ENCODE data around the gene TAS2R38. TPM values are rescaled to one million over a fixed set of nuclear protein-coding genes. Genes with fewer than 3 reads are reported as not detected.
"Not testable (repeated sequence)": the region's sequence is repeated elsewhere in the genome, so short reads cannot be mapped to it uniquely, and the experiment has no call there.

The TAS2R38 gene
- total and polyA plus RNA-seq, 8 donors, result not detected

- intact Hi-C loops (cut with DNase I; ENCODE audit: low total_unique reads), result no loop called here
- TF ChIP-seq CTCF (IDR thresholded peaks at IDR 0.05), result no peak
- no peak for TF ChIP-seq POLR2AphosphoS5 (IDR thresholded peaks at IDR 0.05)
- TF ChIP-seq EP300 (IDR thresholded peaks at IDR 0.05), result no peak
- TF ChIP-seq POLR2A (IDR thresholded peaks at IDR 0.05), result no peak
These were observed 19.1 kb upstream of the TAS2R38 start for GRCh38 chr7:141992688-141993087.

GRCh38 chr7:141992156-141992555, 18.6 kb upstream of the TAS2R38 start:
- 71 to 94% (median 85%) methylated on average over 2 of the region's 2 CpGs for WGBS, 5 donors
- intact Hi-C loops (cut with DNase I; ENCODE audit: low total_unique reads), result no loop called here

More at GRCh38 chr7:141992688-141993087, 19.1 kb upstream of the TAS2R38 start:
- no peaks in the 10 kb centered on the region for H3K4me1 ChIP-seq
- DNase-seq, result no peak
- 46 to 69% (median 57%) methylated on average over 4 of the region's 4 CpGs for WGBS, 5 donors
- H3K27me3 ChIP-seq, result no peaks in the 10 kb centered on the region
- H3K9me3 ChIP-seq, result no peaks in the 10 kb centered on the region
- H3K4me3 ChIP-seq, result no peak overlapping the region
- no peak overlapping the region for H3K27ac ChIP-seq
- H3K36me3 ChIP-seq, result no peaks in the 10 kb centered on the region

GRCh38 chr7:141991140-141991539, 17.6 kb upstream of the TAS2R38 start:
- H3K9me3 ChIP-seq, result no peaks in the 10 kb centered on the region
- no peak for DNase-seq
- no peak for TF ChIP-seq POLR2AphosphoS5 (IDR thresholded peaks at IDR 0.05)
- TF ChIP-seq EP300 (IDR thresholded peaks at IDR 0.05), result no peak
- TF ChIP-seq POLR2A (IDR thresholded peaks at IDR 0.05), result no peak
- no peak for TF ChIP-seq CTCF (IDR thresholded peaks at IDR 0.05)
- no peaks in the 10 kb centered on the region for H3K4me1 ChIP-seq
- H3K27me3 ChIP-seq, result no peaks in the 10 kb centered on the region
- no peak overlapping the region for H3K27ac ChIP-seq
- H3K4me3 ChIP-seq, result peak overlapping the region in 1 of 4 donors; percentile 2
- 86 to 92% (median 91%) methylated on average over 6 of the region's 6 CpGs for WGBS, 5 donors
- intact Hi-C loops (cut with DNase I; ENCODE audit: low total_unique reads), result no loop called here
- H3K36me3 ChIP-seq, result no peaks in the 10 kb centered on the region

More at GRCh38 chr7:141992156-141992555, 18.6 kb upstream of the TAS2R38 start:
- TF ChIP-seq CTCF (IDR thresholded peaks at IDR 0.05) (no peak), EP300 (IDR thresholded peaks at IDR 0.05) (no peak), POLR2A (IDR thresholded peaks at IDR 0.05) (no peak), POLR2AphosphoS5 (IDR thresholded peaks at IDR 0.05) (no peak)
- Histone ChIP-seq H3K27me3 (no peaks in the 10 kb centered on the region), H3K27ac (no peak overlapping the region), H3K36me3 (no peaks in the 10 kb centered on the region), H3K4me1 (no peaks in the 10 kb centered on the region), H3K4me3 (no peak overlapping the region), H3K9me3 (no peaks in the 10 kb centered on the region)
- no peak for DNase-seq

GRCh38 chr7:141990011-141990725, 16.6 kb upstream of the TAS2R38 start:
- no peaks in the 10 kb centered on the region for H3K4me1 ChIP-seq
- peak overlapping the region in 1 of 5 donors; percentile 41 for H3K27ac ChIP-seq
- H3K27me3 ChIP-seq, result no peaks in the 10 kb centered on the region
- no peak for DNase-seq
- no peaks in the 10 kb centered on the region for H3K36me3 ChIP-seq
- WGBS, 5 donors, result 66 to 81% (median 72%) methylated on average over 2 of the region's 2 CpGs
- no peaks in the 10 kb centered on the region for H3K9me3 ChIP-seq
- H3K4me3 ChIP-seq, result peak overlapping the region in 1 of 4 donors; percentile 18
- TF ChIP-seq EP300 (IDR thresholded peaks at IDR 0.05) (no peak), POLR2A (IDR thresholded peaks at IDR 0.05) (no peak), CTCF (IDR thresholded peaks at IDR 0.05) (no peak), POLR2AphosphoS5 (IDR thresholded peaks at IDR 0.05) (no peak)
- intact Hi-C loops (cut with DNase I; ENCODE audit: low total_unique reads), result no loop called here

- DNase-seq; H3K9me3 ChIP-seq; intact Hi-C loops (cut with DNase I; ENCODE audit: low total_unique reads); H3K27me3 ChIP-seq; H3K36me3 ChIP-seq; H3K4me1 ChIP-seq; H3K4me3 ChIP-seq: not testable (repeated sequence)
- H3K27ac ChIP-seq, result peak overlapping the region in 1 of 5 donors; percentile 12
- 41 to 64% (median 44%) methylated on average over 4 of the region's 4 CpGs for WGBS, 5 donors
These were observed 14.2 kb upstream of the TAS2R38 start for GRCh38 chr7:141987803-141988202.

Data from stomach (tissue), 9 donors.